Astrocyte of the hippocampus (primary cell): Measurements from ENCODE around the gene ELP1.

Experiments used
- DNase-seq: peaks from one replicate; pipeline ENCODE4 v3.0.0; 2011; ENCODE audit warnings: low read depth, low spot score

ELP1 gene

GRCh38 chr9:108823829-108824228 is 110.1 kb downstream of the ELP1 start:
- DNase-seq = no peak
